Right lung (tissue), 5 donors: ENCODE data around the gene PIAS4. TPM values are rescaled to one million over a fixed set of nuclear protein-coding genes. Genes with fewer than 3 reads are reported as not detected.

Experiments used
- DNase-seq, 2 donors: peaks; one replicate each; pipeline ENCODE4 v3.0.0-alpha.2; 2013
- polyA plus RNA-seq, 5 donors: library from polyadenylated mRNA; unstranded; fragments of 120-200 nt; gene quantifications; one replicate each; pipeline versions ENCODE4 v1.2.1 to v1.2.3, GENCODE V29; 2013; ENCODE audit warnings: inconsistent platforms in 1 of 5, low replicate concordance in 1 of 5; ENCODE audit not compliant: insufficient read length in 5 of 5, insufficient read depth in 1 of 5

Gene PIAS4
- polyA plus RNA-seq, 5 donors: 21.2 to 36.0 (median 28.3) TPM

- DNase-seq: no peak
Observed at GRCh38 chr19:4057931-4058692, 50.6 kb downstream of the PIAS4 start.

- DNase-seq: no peak
Observed at GRCh38 chr19:4058693-4059452, 51.3 kb downstream of the PIAS4 start.

GRCh38 chr19:4059453-4059871, 51.9 kb downstream of the PIAS4 start:
- no peak for DNase-seq

- DNase-seq: no peak
Observed at GRCh38 chr19:4059891-4060620, 52.5 kb downstream of the PIAS4 start.

GRCh38 chr19:4060621-4061177, 53.2 kb downstream of the PIAS4 start:
- no peak for DNase-seq

- DNase-seq: no peak
Observed at GRCh38 chr19:4061178-4061682, 53.7 kb downstream of the PIAS4 start.

- DNase-seq: no peak
Observed at GRCh38 chr19:4061683-4062418, 54.3 kb downstream of the PIAS4 start.

GRCh38 chr19:4062419-4063368, 55.2 kb downstream of the PIAS4 start:
- DNase-seq: no peak

- DNase-seq: no peak
Observed at GRCh38 chr19:4063369-4064148, 56.0 kb downstream of the PIAS4 start.

GRCh38 chr19:4064149-4064495, 56.6 kb downstream of the PIAS4 start:
- DNase-seq: no peak

GRCh38 chr19:4064496-4065260, 57.1 kb downstream of the PIAS4 start:
- no peak for DNase-seq

- peak; percentile 96 for DNase-seq
Observed at GRCh38 chr19:4065430-4066175, 58.1 kb downstream of the PIAS4 start.

GRCh38 chr19:4066176-4066606, 58.7 kb downstream of the PIAS4 start:
- DNase-seq: no peak

GRCh38 chr19:4066682-4067395, 59.3 kb downstream of the PIAS4 start, which contains the start of gene ZBTB7A:
ZBTB7A (minus strand) TSS chr19:4066899; CDS start chr19:4055232, 11,667 bp downstream.
- peak; percentile 68 to 71 for DNase-seq

GRCh38 chr19:4067396-4068046, 60.0 kb downstream of the PIAS4 start:
- no peak for DNase-seq
